Astrocyte (in vitro differentiated cells and primary cell): Measurements from ENCODE around the gene SLC6A19. TPM values are rescaled to one million over a fixed set of nuclear protein-coding genes. Genes with fewer than 3 reads are reported as not detected.

Experiments
- DNase-seq: peaks from one replicate; pipeline ENCODE4 v3.0.0-alpha.2; 2010; ENCODE audit warnings: low read depth
- FAIRE-seq: peaks from 2 replicates; lab custom pipeline; 2011; peaks lifted over from hg19 to GRCh38; lab: Jason Lieb, UNC
- H2AFZ ChIP-seq: 2 replicates; pipeline ENCODE4 v1.6.0; 2012; ENCODE audit warnings: low read depth, low read length, inconsistent platforms
- H3K27ac ChIP-seq: 2 replicates; pipeline ENCODE4 v1.5.1; 2011; ENCODE audit warnings: low read depth, low read length, inconsistent platforms
- H3K27me3 ChIP-seq: 2 replicates; pipeline ENCODE4 v1.6.0; 2011; ENCODE audit warnings: low read length, inconsistent platforms; ENCODE audit not compliant: insufficient read depth
- H3K36me3 ChIP-seq: 2 replicates; pipeline ENCODE4 v1.5.1; 2011; ENCODE audit warnings: low read length, inconsistent platforms; ENCODE audit not compliant: insufficient read depth
- H3K4me1 ChIP-seq: 2 replicates; pipeline ENCODE4 v1.5.1; 2011; ENCODE audit warnings: low read length, inconsistent platforms; ENCODE audit not compliant: insufficient read depth
- H3K4me2 ChIP-seq: 2 replicates; pipeline ENCODE4 v1.6.0; 2012; ENCODE audit warnings: low read length, inconsistent platforms
- H3K4me3 ChIP-seq: 2 replicates; pipeline ENCODE4 v1.5.1; 2011; ENCODE audit warnings: low read depth, mild to moderate bottlenecking, low read length, inconsistent platforms; ENCODE audit not compliant: insufficient read depth
- H3K79me2 ChIP-seq: 2 replicates; pipeline ENCODE4 v1.6.0; 2012; ENCODE audit warnings: mild to moderate bottlenecking, low read length, inconsistent platforms; ENCODE audit not compliant: insufficient read depth
- H3K9ac ChIP-seq: 2 replicates; pipeline ENCODE4 v1.6.0; 2012; ENCODE audit warnings: mild to moderate bottlenecking, low read length, inconsistent platforms
- H3K9me3 ChIP-seq: 2 replicates; pipeline ENCODE4 v1.5.1; 2012; ENCODE audit warnings: low read depth, mild to moderate bottlenecking, low read length, inconsistent platforms; ENCODE audit not compliant: insufficient read depth
- H4K20me1 ChIP-seq: 2 replicates; pipeline ENCODE4 v1.6.0; 2012; ENCODE audit warnings: low read length, inconsistent platforms; ENCODE audit not compliant: insufficient read depth
- H3K27ac Mint-ChIP-seq: one replicate; pipeline ENCODE4 v1.8.0; 2021; ENCODE audit warnings: mild to moderate bottlenecking, mixed read lengths; ENCODE audit not compliant: unreplicated experiment
- H3K27me3 Mint-ChIP-seq: one replicate; pipeline ENCODE4 v1.8.0; 2021; ENCODE audit warnings: low read depth, mixed read lengths; ENCODE audit not compliant: unreplicated experiment
- H3K36me3 Mint-ChIP-seq: one replicate; pipeline ENCODE4 v1.8.0; 2021; ENCODE audit warnings: low read depth, mixed read lengths; ENCODE audit not compliant: unreplicated experiment
- H3K4me1 Mint-ChIP-seq: one replicate; pipeline ENCODE4 v1.8.0; 2021; ENCODE audit warnings: low read depth, mixed read lengths; ENCODE audit not compliant: unreplicated experiment
- H3K4me3 Mint-ChIP-seq: one replicate; pipeline ENCODE4 v1.8.0; 2021; ENCODE audit warnings: mild to moderate bottlenecking, moderate library complexity, mixed read lengths; ENCODE audit not compliant: unreplicated experiment
- H3K9me3 Mint-ChIP-seq: one replicate; pipeline ENCODE4 v1.8.0; 2021; ENCODE audit warnings: mild to moderate bottlenecking, mixed read lengths; ENCODE audit not compliant: unreplicated experiment
- EZH2 ChIP-seq: IDR thresholded peaks from 2 replicates; pipeline ENCODE4 v1.6.1; 2012; ENCODE audit warnings: mild to moderate bottlenecking, low read length, inconsistent platforms; ENCODE audit not compliant: insufficient read depth
- total RNA-seq: library from RNA; stranded (reverse); gene quantifications from 2 replicates; pipeline ENCODE4 v1.2.1, GENCODE V29; 2021
- TF ChIP-seq, protein P1 (sequence below): IDR thresholded peaks from 2 replicates; pipeline ENCODE4 v1.5.1; 2011; ENCODE audit warnings: low read depth, mild to moderate bottlenecking, inconsistent platforms, low read length, moderate library complexity; ENCODE audit not compliant: insufficient read depth

Gene SLC6A19
- total RNA-seq, 1 donor from 2014 or later, result not detected

DNA sequence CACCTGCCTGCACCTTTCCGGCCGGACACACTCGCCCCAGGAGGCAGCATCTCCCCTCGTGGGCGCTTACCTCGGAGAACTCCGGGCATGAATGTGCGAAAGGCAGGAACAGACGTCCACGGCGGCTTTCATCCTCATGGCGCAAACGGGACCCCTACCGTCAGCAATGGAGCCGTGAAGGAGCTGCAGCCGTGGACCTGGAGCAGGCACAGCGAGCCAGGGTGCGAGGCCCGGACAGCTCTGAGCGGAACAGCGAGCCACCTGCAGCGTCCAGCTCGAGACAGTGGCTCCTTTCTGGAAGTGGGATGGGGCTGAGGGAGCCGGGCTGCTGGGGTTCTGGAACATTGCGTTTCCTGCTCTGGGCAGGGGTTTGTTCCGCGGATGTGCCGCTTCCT, 7.8 kb upstream of the SLC6A19 start:
- H3K27ac ChIP-seq, result no peak overlapping the region
- peaks cover 5% of the 10 kb centered on the region for H3K27me3 ChIP-seq
- Mint-ChIP-seq H3K27me3 (peaks cover 51% of the 10 kb centered on the region), H3K27ac (no peak overlapping the region), H3K9me3 (peaks cover 3% of the 10 kb centered on the region), H3K4me1 (no peaks in the 10 kb centered on the region), H3K4me3 (no peak overlapping the region), H3K36me3 (no peaks in the 10 kb centered on the region)
- no peak for DNase-seq
- TF ChIP-seq EZH2, result no peak
- TF ChIP-seq, protein P1, sequence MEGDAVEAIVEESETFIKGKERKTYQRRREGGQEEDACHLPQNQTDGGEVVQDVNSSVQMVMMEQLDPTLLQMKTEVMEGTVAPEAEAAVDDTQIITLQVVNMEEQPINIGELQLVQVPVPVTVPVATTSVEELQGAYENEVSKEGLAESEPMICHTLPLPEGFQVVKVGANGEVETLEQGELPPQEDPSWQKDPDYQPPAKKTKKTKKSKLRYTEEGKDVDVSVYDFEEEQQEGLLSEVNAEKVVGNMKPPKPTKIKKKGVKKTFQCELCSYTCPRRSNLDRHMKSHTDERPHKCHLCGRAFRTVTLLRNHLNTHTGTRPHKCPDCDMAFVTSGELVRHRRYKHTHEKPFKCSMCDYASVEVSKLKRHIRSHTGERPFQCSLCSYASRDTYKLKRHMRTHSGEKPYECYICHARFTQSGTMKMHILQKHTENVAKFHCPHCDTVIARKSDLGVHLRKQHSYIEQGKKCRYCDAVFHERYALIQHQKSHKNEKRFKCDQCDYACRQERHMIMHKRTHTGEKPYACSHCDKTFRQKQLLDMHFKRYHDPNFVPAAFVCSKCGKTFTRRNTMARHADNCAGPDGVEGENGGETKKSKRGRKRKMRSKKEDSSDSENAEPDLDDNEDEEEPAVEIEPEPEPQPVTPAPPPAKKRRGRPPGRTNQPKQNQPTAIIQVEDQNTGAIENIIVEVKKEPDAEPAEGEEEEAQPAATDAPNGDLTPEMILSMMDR, result no peak
- no peaks in the 10 kb centered on the region for H3K79me2 ChIP-seq
- H3K4me1 ChIP-seq, result no peaks in the 10 kb centered on the region
- H3K9me3 ChIP-seq, result no peaks in the 10 kb centered on the region
- no peak overlapping the region for H3K4me2 ChIP-seq
- H4K20me1 ChIP-seq, result no peaks in the 10 kb centered on the region
- no peak overlapping the region for H3K9ac ChIP-seq
- FAIRE-seq, result no peak
- no peak overlapping the region for H3K4me3 ChIP-seq
- no peak overlapping the region for H2AFZ ChIP-seq
- no peaks in the 10 kb centered on the region for H3K36me3 ChIP-seq

DNA sequence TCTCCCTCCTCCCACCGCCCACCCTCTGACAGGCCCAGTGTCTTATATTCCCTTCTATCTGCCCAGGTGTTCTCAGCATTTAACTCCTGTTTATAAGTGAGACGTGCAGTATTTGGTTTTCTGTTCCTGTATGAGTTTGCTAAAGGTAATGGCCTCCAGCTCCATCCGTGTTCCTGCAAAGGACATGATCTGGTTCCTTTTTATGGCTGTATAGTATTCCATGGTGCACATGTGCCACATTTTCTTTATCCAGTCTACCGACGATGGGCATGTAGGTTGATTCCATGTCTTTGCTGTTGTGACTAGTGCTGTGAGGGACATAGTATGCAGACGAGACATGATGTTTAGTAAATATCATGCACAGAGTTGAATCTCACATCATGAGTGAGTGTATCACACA, 7.0 kb upstream of the SLC6A19 start:
- no peaks in the 10 kb centered on the region for H3K79me2 ChIP-seq
- no peaks in the 10 kb centered on the region for H3K36me3 Mint-ChIP-seq
- no peak overlapping the region for H2AFZ ChIP-seq
- peaks cover 45% of the 10 kb centered on the region for H3K27me3 Mint-ChIP-seq
- H3K4me3 Mint-ChIP-seq, result no peak overlapping the region
- no peaks in the 10 kb centered on the region for H4K20me1 ChIP-seq
- no peak overlapping the region for H3K4me3 ChIP-seq
- no peak for FAIRE-seq
- peaks cover 3% of the 10 kb centered on the region for H3K9me3 Mint-ChIP-seq
- H3K27me3 ChIP-seq, result peaks cover 7% of the 10 kb centered on the region
- no peaks in the 10 kb centered on the region for H3K4me1 ChIP-seq
- TF ChIP-seq, protein P1, result no peak
- TF ChIP-seq EZH2, result no peak
- H3K27ac ChIP-seq, result no peak overlapping the region
- H3K27ac Mint-ChIP-seq, result no peak overlapping the region
- H3K4me2 ChIP-seq, result no peak overlapping the region
- no peaks in the 10 kb centered on the region for H3K36me3 ChIP-seq
- H3K9me3 ChIP-seq, result no peaks in the 10 kb centered on the region
- DNase-seq, result no peak
- no peaks in the 10 kb centered on the region for H3K4me1 Mint-ChIP-seq
- no peak overlapping the region for H3K9ac ChIP-seq

DNA sequence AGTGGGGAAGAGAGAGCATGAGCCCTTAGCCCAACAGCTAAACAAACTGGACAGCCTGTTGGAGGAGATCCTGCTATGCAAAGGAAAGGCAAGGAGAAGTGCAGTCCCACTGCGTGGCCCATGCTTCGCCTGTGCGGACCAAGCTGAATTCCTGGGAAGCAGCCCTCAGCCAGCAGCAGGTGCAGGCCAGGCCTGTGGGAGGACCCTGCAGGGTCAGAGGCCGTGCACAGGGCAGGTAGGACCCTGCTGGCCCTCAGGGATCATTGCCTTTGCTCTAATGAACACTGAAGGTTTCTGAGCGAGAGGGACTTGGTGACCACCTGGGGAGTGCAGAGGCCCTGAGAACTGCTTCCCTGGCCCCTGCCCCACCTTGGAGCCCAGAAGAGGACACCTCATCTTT, 6.0 kb upstream of the SLC6A19 start:
- H3K9me3 Mint-ChIP-seq, result peaks cover 3% of the 10 kb centered on the region
- H3K4me2 ChIP-seq, result no peak overlapping the region

More for the DNA sequence above, 6.0 kb upstream of the SLC6A19 start:
- Mint-ChIP-seq H3K27me3 (peaks cover 38% of the 10 kb centered on the region), H3K36me3 (no peaks in the 10 kb centered on the region), H3K4me1 (no peaks in the 10 kb centered on the region), H3K27ac (no peak overlapping the region), H3K4me3 (no peak overlapping the region)
- no peak overlapping the region for H3K4me3 ChIP-seq
- no peaks in the 10 kb centered on the region for H3K4me1 ChIP-seq
- no peak overlapping the region for H2AFZ ChIP-seq
- H3K9ac ChIP-seq, result no peak overlapping the region
- H4K20me1 ChIP-seq, result no peaks in the 10 kb centered on the region
- no peak for TF ChIP-seq EZH2
- TF ChIP-seq, protein P1, result no peak
- no peaks in the 10 kb centered on the region for H3K79me2 ChIP-seq
- H3K27me3 ChIP-seq, result peaks cover 4% of the 10 kb centered on the region
- DNase-seq (no peak), FAIRE-seq (no peak)
- no peak overlapping the region for H3K27ac ChIP-seq
- no peaks in the 10 kb centered on the region for H3K9me3 ChIP-seq
- H3K36me3 ChIP-seq, result no peaks in the 10 kb centered on the region
